Lower lobe of right lung (tissue), 2 donors: Measurements from ENCODE around the gene CHMP4B. TPM values are rescaled to one million over a fixed set of nuclear protein-coding genes. Genes with fewer than 3 reads are reported as not detected.

ENCODE experiments used
- ATAC-seq, 2 donors: fragments of 200-7000 bp; cut with Tn5 transposase; one replicate each; pipeline ENCODE4 v1.9.1; 2020 to 2022; ENCODE audit warnings: mild to moderate bottlenecking in 2 of 2, moderate library complexity in 2 of 2
- DNase-seq: peaks from one replicate; pipeline ENCODE4 v3.0.0-alpha.2; 2020
- H3K27ac ChIP-seq: fragments of 200-600 bp; one replicate; pipeline ENCODE4 v1.8.0; 2022
- H3K27me3 ChIP-seq: fragments of 200-600 bp; one replicate; pipeline ENCODE4 v1.8.0; 2022; ENCODE audit warnings: low read depth
- H3K36me3 ChIP-seq: fragments of 200-600 bp; one replicate; pipeline ENCODE4 v1.8.0; 2022; ENCODE audit warnings: mild to moderate bottlenecking
- H3K4me1 ChIP-seq: fragments of 200-600 bp; one replicate; pipeline ENCODE4 v1.8.0; 2022
- H3K4me3 ChIP-seq: fragments of 200-600 bp; one replicate; pipeline ENCODE4 v1.8.0; 2022; ENCODE audit warnings: mild to moderate bottlenecking
- H3K9me3 ChIP-seq: fragments of 200-600 bp; one replicate; pipeline ENCODE4 v1.8.0; 2022
- CTCF ChIP-seq: fragments of 200-600 bp; IDR thresholded peaks from one replicate; pipeline ENCODE4 v1.8.0; 2022; ENCODE audit warnings: antibody characterized with exemption, mild to moderate bottlenecking
- intact Hi-C: fragments of 100-400 bp; cut with DNase I; formaldehyde crosslinking; loops from one replicate; pipeline ENCODE4 v1.11.0; 2022
- total RNA-seq: library from RNA; stranded (reverse); fragmentation: NEBNext Ultra II Directional; extraction: Animal tissue kit (Norgen Biotek cat#: 25700); gene quantifications from one replicate; pipeline ENCODE4 v1.2.1, GENCODE V29; 2021
- donor health status: DM: no; HTN: yes; CAD: no; lungs with severe emphysema.

The CHMP4B gene
- total RNA-seq, 1 donor from 2014 or later: 91.2 TPM

GRCh38 chr20:33842346-33842745 is 31.2 kb downstream of the CHMP4B start:
- Histone ChIP-seq H3K27me3 (no peaks in the 10 kb centered on the region), H3K4me1 (peaks cover 82% of the 10 kb centered on the region), H3K4me3 (no peak overlapping the region), H3K27ac (no peak overlapping the region), H3K9me3 (no peaks in the 10 kb centered on the region), H3K36me3 (no peaks in the 10 kb centered on the region)
- intact Hi-C loops: no loop called here
- no peak for TF ChIP-seq CTCF
- peak; percentile 51 for DNase-seq
- peak; percentile 15 to 70 for ATAC-seq

DNA sequence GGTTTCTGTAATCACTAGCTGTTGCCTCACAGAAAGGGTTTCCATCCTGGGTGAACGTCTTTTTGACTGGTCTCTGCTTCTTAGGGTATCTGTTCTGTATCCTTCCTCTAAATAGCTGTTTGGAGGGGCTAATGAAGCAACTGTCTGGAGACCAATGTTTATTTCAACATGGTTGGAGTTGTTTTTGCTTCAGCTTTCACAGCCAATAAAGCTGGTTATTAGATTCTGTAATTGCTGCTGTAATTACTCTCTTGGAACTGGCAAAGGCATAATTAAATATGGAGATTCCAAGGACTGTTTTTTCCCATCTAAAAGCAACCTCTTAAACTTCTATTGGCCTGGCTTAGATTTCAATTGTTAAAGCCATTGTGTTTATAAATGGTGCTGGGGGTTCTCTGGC is 31.9 kb downstream of the CHMP4B start:
- no peak overlapping the region for H3K27ac ChIP-seq
- no peaks in the 10 kb centered on the region for H3K36me3 ChIP-seq
- H3K4me1 ChIP-seq: peaks cover 75% of the 10 kb centered on the region
- DNase-seq: no peak
- no peak overlapping the region for H3K4me3 ChIP-seq
- no peak for ATAC-seq
- intact Hi-C loops: no loop called here
- no peak for TF ChIP-seq CTCF
- no peaks in the 10 kb centered on the region for H3K9me3 ChIP-seq
- no peaks in the 10 kb centered on the region for H3K27me3 ChIP-seq

DNA sequence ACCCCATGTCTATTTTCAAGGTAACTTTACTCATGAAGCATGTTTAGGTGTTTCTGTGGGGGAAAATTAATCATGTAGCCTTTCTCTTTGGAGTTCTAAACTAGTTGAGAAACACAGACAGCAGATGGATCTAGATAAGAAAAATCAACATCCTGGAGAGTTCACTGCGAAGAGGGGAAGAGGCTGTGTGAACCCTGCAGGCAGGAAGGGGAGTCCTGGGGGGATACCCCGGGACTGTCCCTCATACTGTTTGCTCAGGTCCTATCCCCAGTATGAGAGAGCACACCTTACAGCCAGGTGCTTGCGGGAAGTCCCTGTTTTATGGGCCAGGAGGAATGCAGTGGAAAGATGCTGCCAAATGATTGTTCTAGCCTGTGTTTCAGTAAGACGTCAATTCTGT is 32.7 kb downstream of the CHMP4B start:
- DNase-seq (no peak), ATAC-seq (peak; percentile 34 to 63)
- Histone ChIP-seq H3K4me1 (peaks cover 67% of the 10 kb centered on the region), H3K4me3 (no peak overlapping the region), H3K9me3 (no peaks in the 10 kb centered on the region), H3K27me3 (no peaks in the 10 kb centered on the region), H3K27ac (no peak overlapping the region), H3K36me3 (peaks cover 7% of the 10 kb centered on the region)
- intact Hi-C loops: no loop called here
- no peak for TF ChIP-seq CTCF

DNA sequence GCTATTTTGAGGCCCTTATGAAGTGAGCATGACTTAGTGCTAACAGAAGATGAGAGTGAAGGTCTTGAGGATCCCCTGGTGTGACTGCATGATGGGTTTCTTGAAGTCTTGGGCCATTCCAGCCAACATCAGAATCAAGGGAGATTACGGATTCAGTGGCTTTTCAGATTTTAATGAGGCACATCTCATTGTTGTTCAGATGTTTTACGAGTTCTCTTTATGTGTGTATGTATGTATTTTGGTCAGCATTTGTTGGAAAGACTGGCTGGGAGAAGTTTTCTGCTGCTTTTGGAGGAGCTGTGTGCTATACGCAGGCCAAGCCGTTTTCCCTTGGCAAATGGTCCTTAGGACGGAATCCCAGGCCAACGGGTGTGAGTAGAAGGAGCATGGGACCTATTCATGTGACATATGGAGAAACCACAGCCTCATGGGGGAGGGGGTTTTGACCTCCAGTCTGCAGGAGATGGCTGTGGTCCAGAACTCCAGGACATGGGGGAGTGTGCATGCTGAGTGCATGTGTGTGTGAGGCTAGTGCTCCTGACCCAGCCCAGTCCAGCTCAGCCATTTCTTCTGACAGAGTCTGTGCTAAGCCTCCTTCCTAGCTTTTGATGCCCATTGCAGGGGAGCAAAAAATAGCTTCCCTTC is 35.3 kb downstream of the CHMP4B start:
- no peak overlapping the region for H3K4me3 ChIP-seq
- H3K27me3 ChIP-seq: no peaks in the 10 kb centered on the region
- no peaks in the 10 kb centered on the region for H3K9me3 ChIP-seq
- DNase-seq (no peak), ATAC-seq (no peak)
- H3K4me1 ChIP-seq: peaks cover 43% of the 10 kb centered on the region
- no peak overlapping the region for H3K27ac ChIP-seq
- intact Hi-C loops: no loop called here
- peaks cover 30% of the 10 kb centered on the region for H3K36me3 ChIP-seq
- no peak for TF ChIP-seq CTCF

GRCh38 chr20:33847006-33847405 is 35.9 kb downstream of the CHMP4B start:
- peaks cover 37% of the 10 kb centered on the region for H3K4me1 ChIP-seq
- DNase-seq (no peak), ATAC-seq (no peak)
- no peak for TF ChIP-seq CTCF
- H3K4me3 ChIP-seq: no peak overlapping the region
- no peak overlapping the region for H3K27ac ChIP-seq
- no peaks in the 10 kb centered on the region for H3K9me3 ChIP-seq
- H3K27me3 ChIP-seq: no peaks in the 10 kb centered on the region
- peaks cover 36% of the 10 kb centered on the region for H3K36me3 ChIP-seq
- intact Hi-C loops: no loop called here
